Esophagus (tissue), 2 donors: ENCODE measurements around the gene PCOLCE2. TPM values are rescaled to one million over a fixed set of nuclear protein-coding genes. Genes with fewer than 3 reads are reported as not detected.

ENCODE experiments used
- H3K27ac ChIP-seq, 2 donors: one replicate each; pipeline ENCODE4 v1.5.1; 2013; ENCODE audit warnings: low read depth in 2 of 2, mild to moderate bottlenecking in 2 of 2, inconsistent platforms in 1 of 2, low read length in 1 of 2, moderate library complexity in 1 of 2
- H3K27me3 ChIP-seq, 2 donors: one replicate each; pipeline ENCODE4 v1.6.1; 2013; ENCODE audit warnings: low read length in 2 of 2, control low read depth in 1 of 2, mild to moderate bottlenecking in 1 of 2; ENCODE audit not compliant: insufficient read depth in 2 of 2, control insufficient read depth in 1 of 2
- H3K36me3 ChIP-seq, 2 donors: one replicate each; pipeline ENCODE4 v1.6.1; 2013; ENCODE audit warnings: low read length in 1 of 2; ENCODE audit not compliant: control insufficient read depth in 2 of 2, insufficient read depth in 2 of 2
- H3K4me1 ChIP-seq, 2 donors: one replicate each; pipeline ENCODE4 v1.6.1; 2013; ENCODE audit warnings: low read length in 1 of 2; ENCODE audit not compliant: control insufficient read depth in 2 of 2, insufficient read depth in 2 of 2
- H3K4me3 ChIP-seq, 2 donors: one replicate each; pipeline ENCODE4 v1.5.1; 2013; ENCODE audit warnings: low read length in 2 of 2, mild to moderate bottlenecking in 2 of 2, low read depth in 1 of 2, moderate library complexity in 1 of 2
- H3K9me3 ChIP-seq, 2 donors: one replicate each; pipeline ENCODE4 v1.6.1; 2013; ENCODE audit warnings: mild to moderate bottlenecking in 2 of 2, low read depth in 1 of 2, low read length in 1 of 2, moderate library complexity in 1 of 2; ENCODE audit not compliant: control insufficient read depth in 2 of 2, insufficient read depth in 1 of 2
- WGBS, 2 donors: extraction: QIAGEN DNeasy Blood & Tissue Kit; methylation state at CpG; one replicate each; pipeline ENCODE4 v1.1.7; 2013; 5-methylcytosine and 5-hydroxymethylcytosine counted together
- polyA plus RNA-seq, 2 donors: library from polyadenylated mRNA; stranded (reverse); fragments of 200-250 nt; gene quantifications; one replicate each; pipeline ENCODE4 v1.2.3, GENCODE V29; 2013
- donor health status: healthy with polysubstance abuse.
- donor health status: Bipolar disorder and iron deficiency.

Gene PCOLCE2
- polyA plus RNA-seq, 2 donors, result 1.4 to 1.9 TPM

DNA sequence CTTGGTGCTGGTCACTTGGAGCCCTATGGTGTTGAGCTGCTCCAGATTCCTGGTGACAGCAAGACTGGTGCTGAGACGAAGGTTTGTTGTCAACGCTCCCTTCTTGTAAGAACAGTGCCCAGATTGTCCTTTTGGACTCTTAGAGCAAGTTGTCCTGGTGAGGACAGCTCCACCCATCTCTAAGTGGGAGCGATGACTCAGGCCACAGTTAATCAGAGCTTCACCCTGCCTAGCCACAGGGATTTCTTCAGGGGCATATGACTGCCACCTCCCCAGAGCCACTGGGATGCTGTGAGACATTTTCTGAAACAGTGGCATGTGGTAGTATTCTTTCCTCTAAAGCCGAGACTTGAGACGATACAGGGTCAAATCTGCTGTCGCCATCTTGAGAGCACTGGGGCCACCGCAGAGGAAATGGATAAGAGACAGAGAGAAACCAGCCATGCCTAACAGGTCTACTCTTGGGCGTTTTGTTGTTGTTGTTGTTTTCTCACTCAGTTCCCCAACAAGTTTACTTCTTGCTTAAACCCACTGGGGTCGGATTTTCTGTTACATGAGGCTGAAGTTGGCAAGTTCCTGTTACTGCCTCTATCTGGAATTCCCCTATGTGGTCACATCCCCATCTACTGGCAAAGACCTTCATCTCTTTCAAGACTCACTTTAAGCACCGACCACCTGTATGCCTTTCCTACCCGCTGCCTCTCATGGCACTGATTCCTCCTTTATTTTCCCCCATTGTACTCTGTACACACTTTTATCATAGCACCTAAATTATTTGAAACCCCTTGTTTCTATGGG is 16.0 kb upstream of the PCOLCE2 start:
- Histone ChIP-seq H3K4me3 (no peak overlapping the region), H3K27ac (no peak overlapping the region), H3K9me3 (no peaks in the 10 kb centered on the region), H3K36me3 (no peaks in the 10 kb centered on the region), H3K4me1 (no peaks in the 10 kb centered on the region), H3K27me3 (peaks cover 0 to 2% of the 10 kb centered on the region in 2 donors)
- WGBS, 2 donors, result 71 to 72% methylated on average over 11 of the region's 11 CpGs

DNA sequence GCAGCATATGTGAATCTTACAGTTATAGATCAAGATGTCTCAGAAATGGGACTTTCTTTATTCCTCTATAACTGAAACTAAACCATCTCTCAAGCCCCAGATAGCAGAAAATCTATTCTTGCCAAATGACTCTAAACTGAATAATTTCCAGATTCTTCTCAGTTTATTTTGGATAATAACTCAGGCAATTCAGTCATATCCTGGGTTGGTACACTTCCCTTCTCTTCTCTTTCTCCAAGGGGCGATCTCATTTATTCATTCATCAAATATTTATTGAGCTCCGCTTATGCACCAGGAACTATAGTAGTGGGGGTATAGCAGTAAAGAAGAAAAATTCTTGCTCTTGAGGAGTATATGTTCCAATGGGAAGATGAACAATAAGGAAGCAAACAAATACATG is 13.5 kb upstream of the PCOLCE2 start:
- Histone ChIP-seq H3K36me3 (no peaks in the 10 kb centered on the region), H3K27ac (no peak overlapping the region), H3K4me3 (no peak overlapping the region), H3K9me3 (peaks cover 0 to 2% of the 10 kb centered on the region in 2 donors), H3K4me1 (no peaks in the 10 kb centered on the region), H3K27me3 (peaks cover 0 to 2% of the 10 kb centered on the region in 2 donors)
- 81 to 91% methylated on average over 2 of the region's 2 CpGs for WGBS, 2 donors

- H3K4me1 ChIP-seq, result no peaks in the 10 kb centered on the region
- H3K9me3 ChIP-seq, result peaks cover 2% of the 10 kb centered on the region in 2 donors
- H3K27me3 ChIP-seq, result peaks cover 0 to 2% of the 10 kb centered on the region in 2 donors
- no peaks in the 10 kb centered on the region for H3K36me3 ChIP-seq
- no peak overlapping the region for H3K4me3 ChIP-seq
- H3K27ac ChIP-seq, result no peak overlapping the region
- WGBS, 2 donors, result 78 to 81% methylated on average over 3 of the region's 3 CpGs
Observed at GRCh38 chr3:142898346-142899213, 9.7 kb upstream of the PCOLCE2 start.

DNA sequence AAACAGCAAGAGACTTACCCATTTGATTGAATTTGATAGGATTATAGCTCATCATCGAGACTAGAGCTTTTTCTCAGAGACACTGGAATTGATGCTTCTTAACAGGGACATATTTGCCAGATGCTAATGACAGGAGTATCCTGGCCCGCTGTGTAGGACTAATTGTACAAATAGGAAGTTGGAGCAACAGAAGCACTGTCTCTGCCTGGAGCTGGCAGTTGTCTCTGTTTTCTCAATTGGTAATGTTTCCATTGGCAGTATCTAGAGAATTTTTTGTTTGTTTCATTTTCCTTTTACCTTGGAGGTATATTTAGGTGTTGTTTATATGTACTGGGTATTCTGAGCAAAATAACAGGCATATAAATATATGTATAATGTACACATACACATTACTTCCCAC is 8.9 kb upstream of the PCOLCE2 start:
- Histone ChIP-seq H3K4me3 (no peak overlapping the region), H3K27ac (no peak overlapping the region), H3K9me3 (peaks cover 2% of the 10 kb centered on the region in 2 donors), H3K27me3 (peaks cover 0 to 2% of the 10 kb centered on the region in 2 donors), H3K36me3 (no peaks in the 10 kb centered on the region), H3K4me1 (no peaks in the 10 kb centered on the region)
- 71 to 73% methylated on average over 2 of the region's 2 CpGs for WGBS, 2 donors

- Histone ChIP-seq H3K27ac (no peak overlapping the region), H3K4me1 (no peaks in the 10 kb centered on the region), H3K9me3 (peaks cover 2% of the 10 kb centered on the region in 2 donors), H3K27me3 (peaks cover 0 to 4% of the 10 kb centered on the region in 2 donors), H3K4me3 (no peak overlapping the region), H3K36me3 (no peaks in the 10 kb centered on the region)
- WGBS, 2 donors, result 45 to 49% methylated on average over 1 of the region's 1 CpG
Observed at GRCh38 chr3:142896996-142897395, 8.1 kb upstream of the PCOLCE2 start.

GRCh38 chr3:142896201-142896755 is 7.4 kb upstream of the PCOLCE2 start:
- Histone ChIP-seq H3K27me3 (peaks cover 0 to 4% of the 10 kb centered on the region in 2 donors), H3K4me1 (no peaks in the 10 kb centered on the region), H3K4me3 (no peak overlapping the region), H3K27ac (peak overlapping the region in 1 of 2 donors; percentile 13), H3K36me3 (no peaks in the 10 kb centered on the region), H3K9me3 (peaks cover 2% of the 10 kb centered on the region in 2 donors)
- WGBS, 2 donors, result 87 to 90% methylated on average over 9 of the region's 9 CpGs

DNA sequence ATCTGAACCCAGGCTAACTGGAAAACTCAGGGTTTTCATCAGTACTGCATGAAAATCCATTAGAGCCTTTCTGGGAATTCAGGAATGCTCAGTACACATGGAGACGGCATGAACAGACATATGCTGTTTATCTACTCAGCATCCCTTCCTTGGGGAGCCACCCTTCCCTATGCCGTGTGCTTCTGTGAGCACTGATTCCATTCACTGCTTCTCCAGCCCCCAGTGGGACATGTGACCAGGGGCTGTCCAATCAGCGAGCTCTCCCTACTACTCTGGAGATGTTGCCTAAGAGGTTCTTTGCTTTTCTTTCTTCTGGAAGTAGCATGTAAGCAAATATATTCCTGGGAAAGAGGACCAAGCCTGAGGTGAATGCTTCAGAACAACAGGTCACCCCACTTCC is 5.6 kb upstream of the PCOLCE2 start:
- peaks cover 2% of the 10 kb centered on the region in 2 donors for H3K9me3 ChIP-seq
- H3K4me1 ChIP-seq, result no peaks in the 10 kb centered on the region
- H3K27ac ChIP-seq, result no peak overlapping the region
- H3K36me3 ChIP-seq, result no peaks in the 10 kb centered on the region
- WGBS, 2 donors, result 72 to 81% methylated on average over 3 of the region's 3 CpGs
- no peak overlapping the region for H3K4me3 ChIP-seq
- H3K27me3 ChIP-seq, result peaks cover 0 to 3% of the 10 kb centered on the region in 2 donors

- no peaks in the 10 kb centered on the region for H3K36me3 ChIP-seq
- no peak overlapping the region for H3K4me3 ChIP-seq
- H3K4me1 ChIP-seq, result peaks cover 0 to 6% of the 10 kb centered on the region in 2 donors
- 83 to 91% methylated on average over 2 of the region's 2 CpGs for WGBS, 2 donors
- peaks cover 0 to 2% of the 10 kb centered on the region in 2 donors for H3K9me3 ChIP-seq
- H3K27me3 ChIP-seq, result peaks cover 0 to 2% of the 10 kb centered on the region in 2 donors
- no peak overlapping the region for H3K27ac ChIP-seq
Observed at GRCh38 chr3:142892714-142893113, 3.8 kb upstream of the PCOLCE2 start.

- Histone ChIP-seq H3K4me1 (peaks cover 0 to 6% of the 10 kb centered on the region in 2 donors), H3K9me3 (no peaks in the 10 kb centered on the region), H3K27me3 (peaks cover 0 to 2% of the 10 kb centered on the region in 2 donors), H3K4me3 (no peak overlapping the region), H3K27ac (no peak overlapping the region), H3K36me3 (no peaks in the 10 kb centered on the region)
- 75 to 82% methylated on average over 2 of the region's 2 CpGs for WGBS, 2 donors
Observed at GRCh38 chr3:142890592-142890991, 1.7 kb upstream of the PCOLCE2 start.
